Liver (tissue), 9 donors: Measurements from ENCODE around the gene MRC2. TPM values are rescaled to one million over a fixed set of nuclear protein-coding genes. Genes with fewer than 3 reads are reported as not detected.

ENCODE experiments used
- DNase-seq: peaks from one replicate; pipeline ENCODE4 v3.0.0-alpha.2; 2017; ENCODE audit warnings: low spot score
- H3K27ac ChIP-seq, 2 donors: one replicate each; pipeline ENCODE4 v1.7.0; 2013; ENCODE audit warnings: inconsistent platforms in 2 of 2, low read length in 2 of 2, control low read depth in 1 of 2, low read depth in 1 of 2, mild to moderate bottlenecking in 1 of 2
- H3K27me3 ChIP-seq, 4 donors: one replicate each; pipeline versions ENCODE4 v1.6.1 to v1.7.0; 2013; ENCODE audit warnings: low read length in 3 of 4, inconsistent platforms in 1 of 4, mild to moderate bottlenecking in 1 of 4, moderate library complexity in 1 of 4; ENCODE audit not compliant: control insufficient read depth in 4 of 4, insufficient read depth in 4 of 4
- H3K36me3 ChIP-seq, 4 donors: one replicate each; pipeline versions ENCODE4 v1.6.1 to v1.7.0; 2013; ENCODE audit warnings: low read length in 3 of 4, mild to moderate bottlenecking in 3 of 4, low read depth in 1 of 4, moderate library complexity in 1 of 4; ENCODE audit not compliant: control insufficient read depth in 4 of 4, insufficient read depth in 3 of 4
- H3K4me1 ChIP-seq, 4 donors: one replicate each; pipeline versions ENCODE4 v1.6.1 to v1.7.0; 2013; ENCODE audit warnings: low read length in 3 of 4, mild to moderate bottlenecking in 3 of 4, moderate library complexity in 1 of 4; ENCODE audit not compliant: control insufficient read depth in 4 of 4, insufficient read depth in 4 of 4
- H3K4me3 ChIP-seq, 3 donors: one replicate each; pipeline versions ENCODE4 v1.6.1 to v1.7.0; 2013; ENCODE audit warnings: low read length in 3 of 3, control low read depth in 1 of 3, low read depth in 1 of 3, mild to moderate bottlenecking in 1 of 3
- H3K9ac ChIP-seq, 2 donors: one replicate each; pipeline ENCODE4 v1.7.0; 2013; ENCODE audit warnings: low read length in 2 of 2, mild to moderate bottlenecking in 2 of 2, moderate library complexity in 2 of 2, control low read depth in 1 of 2, low read depth in 1 of 2
- H3K9me3 ChIP-seq, 4 donors: one replicate each; pipeline versions ENCODE4 v1.6.1 to v1.7.0; 2013; ENCODE audit warnings: low read length in 3 of 4; ENCODE audit not compliant: control insufficient read depth in 4 of 4
- ATF3 ChIP-seq: IDR thresholded peaks from 2 replicates; pipeline ENCODE4 v1.6.1; 2016; ENCODE audit warnings: antibody characterized with exemption
- CTCF ChIP-seq: fragments of 150-350 bp; IDR thresholded peaks from 2 replicates; pipeline ENCODE4 v1.5.1; 2017; ENCODE audit warnings: improper control_type of control experiment, low read depth, low read length; ENCODE audit not compliant: missing input control
- EGR1 ChIP-seq, 2 donors: IDR thresholded peaks; 2 replicates each; pipeline ENCODE4 v1.6.1; 2016 to 2018; ENCODE audit warnings: antibody characterized with exemption in 2 of 2, low read depth in 2 of 2
- FOXA1 ChIP-seq: IDR thresholded peaks from 2 replicates; pipeline ENCODE4 v1.6.1; 2016; ENCODE audit warnings: antibody characterized with exemption
- FOXA2 ChIP-seq: IDR thresholded peaks from 2 replicates; pipeline ENCODE4 v1.6.1; 2016; ENCODE audit warnings: antibody characterized with exemption
- GABPA ChIP-seq, 2 donors: IDR thresholded peaks in 1 of 2; conservative IDR thresholded peaks in 1 of 2; 2 replicates each; pipeline ENCODE4 v1.6.1; 2016; ENCODE audit warnings: antibody characterized with exemption in 2 of 2, mild to moderate bottlenecking in 1 of 2, moderate library complexity in 1 of 2
- HNF4A ChIP-seq, 2 donors: conservative IDR thresholded peaks; 2 replicates each; pipeline ENCODE4 v1.6.1; 2016; ENCODE audit warnings: antibody characterized with exemption in 2 of 2, mild to moderate bottlenecking in 2 of 2
- HNF4G ChIP-seq: IDR thresholded peaks from 2 replicates; pipeline ENCODE4 v1.6.1; 2016; ENCODE audit warnings: antibody characterized with exemption
- JUND ChIP-seq, 2 donors: IDR thresholded peaks; 2 replicates each; pipeline ENCODE4 v1.6.1; 2016; ENCODE audit warnings: antibody characterized with exemption in 2 of 2
- MAX ChIP-seq: IDR thresholded peaks from 2 replicates; pipeline ENCODE4 v1.6.1; 2016; ENCODE audit warnings: antibody characterized with exemption
- NR2F2 ChIP-seq: IDR thresholded peaks from 2 replicates; pipeline ENCODE4 v1.6.1; 2016; ENCODE audit warnings: antibody characterized with exemption
- RAD21 ChIP-seq, 2 donors: IDR thresholded peaks; 2 replicates each; pipeline ENCODE4 v1.6.1; 2016; ENCODE audit warnings: antibody characterized with exemption in 2 of 2, mild to moderate bottlenecking in 2 of 2
- REST ChIP-seq: IDR thresholded peaks from 2 replicates; pipeline ENCODE4 v1.6.1; 2016; ENCODE audit warnings: antibody characterized with exemption, mild to moderate bottlenecking
- RXRA ChIP-seq, 2 donors: IDR thresholded peaks; 2 replicates each; pipeline ENCODE4 v1.6.1; 2017 to 2018; ENCODE audit warnings: antibody characterized with exemption in 2 of 2, mild to moderate bottlenecking in 1 of 2
- SP1 ChIP-seq: IDR thresholded peaks from 2 replicates; pipeline ENCODE4 v1.6.1; 2018; ENCODE audit warnings: antibody characterized with exemption, mild to moderate bottlenecking
- TAF1 ChIP-seq: conservative IDR thresholded peaks from 2 replicates; pipeline ENCODE4 v1.6.1; 2016; ENCODE audit warnings: antibody characterized with exemption, mild to moderate bottlenecking
- YY1 ChIP-seq: IDR thresholded peaks from 2 replicates; pipeline ENCODE4 v1.6.1; 2016; ENCODE audit warnings: antibody characterized with exemption, mild to moderate bottlenecking
- ZBTB33 ChIP-seq: IDR thresholded peaks from 2 replicates; pipeline ENCODE4 v1.6.1; 2016; ENCODE audit warnings: antibody characterized with exemption
- WGBS: extraction: QIAGEN DNeasy Blood & Tissue Kit; methylation state at CpG from one replicate; pipeline ENCODE4 v1.1.7; 2013; 5-methylcytosine and 5-hydroxymethylcytosine counted together
- polyA plus RNA-seq, 2 donors: library from polyadenylated mRNA; stranded (reverse) in 1 of 2; unstranded in 1 of 2; fragments of 200-250 nt in 1 of 2; fragments of >200 nt in 1 of 2; fragmentation: Nextera tagmentation in 1 of 2; extraction: Ambion mirVana in 1 of 2; gene quantifications; one replicate each; pipeline versions ENCODE4 v1.2.1 to v1.2.3, GENCODE V29; 2013 to 2015
- total RNA-seq, 2 donors: library from RNA; depleted of rRNA; stranded (reverse); fragments of >200 nt; gene quantifications; one replicate each; pipeline ENCODE4 v1.2.3, GENCODE V29; 2014
- donor health status: healthy.
- donor health status: healthy.
- donor health status: healthy.
- donor health status: healthy.
- donor health status: healthy.

The MRC2 gene
- total and polyA plus RNA-seq, 4 donors, result 0.49 to 81.1 (median 2.8) TPM

GRCh38 chr17:62592341-62593099, 35.0 kb upstream of the MRC2 start:
- DNase-seq, result no peak
- Histone ChIP-seq H3K27ac (no peak overlapping the region), H3K36me3 (peaks cover 0 to 16% (median 13%) of the 10 kb centered on the region in 4 donors), H3K9me3 (no peaks in the 10 kb centered on the region), H3K27me3 (no peaks in the 10 kb centered on the region), H3K4me1 (peaks cover 1 to 12% (median 5%) of the 10 kb centered on the region in 4 donors), H3K4me3 (no peak overlapping the region), H3K9ac (no peak overlapping the region)
- no peak for TF ChIP-seq NR2F2
- no peak for TF ChIP-seq HNF4A (conservative IDR thresholded peaks at IDR 0.05)
- TF ChIP-seq TAF1, result no peak
- no peak for TF ChIP-seq EGR1 (IDR thresholded peaks at IDR 0.05; ENCODE audit: low read depth in 2 of 2)
- no peak for TF ChIP-seq ZBTB33
- no peak for TF ChIP-seq MAX
- TF ChIP-seq REST, result no peak
- TF ChIP-seq FOXA2, result no peak
- no peak for TF ChIP-seq JUND (IDR thresholded peaks at IDR 0.05)
- TF ChIP-seq ATF3, result no peak
- TF ChIP-seq GABPA (IDR thresholded peaks at IDR 0.05 in 1 of 2, conservative IDR thresholded peaks at IDR 0.05 in 1 of 2), result no peak
- TF ChIP-seq RXRA (IDR thresholded peaks at IDR 0.05), result no peak
- TF ChIP-seq SP1, result no peak
- TF ChIP-seq FOXA1, result no peak
- no peak for TF ChIP-seq YY1
- TF ChIP-seq HNF4G, result no peak
- no peak for TF ChIP-seq RAD21 (IDR thresholded peaks at IDR 0.05)
- no peak for TF ChIP-seq CTCF
- WGBS, result 94% methylated on average over 9 of the region's 9 CpGs
